ENCODE data around the gene TM7SF3. TPM values are rescaled to one million over a fixed set of nuclear protein-coding genes. Genes with fewer than 3 reads are reported as not detected.

The TM7SF3 gene
- polyA plus RNA-seq, 4 donors: 70.2 to 92.5 (median 88.4) TPM

DNA sequence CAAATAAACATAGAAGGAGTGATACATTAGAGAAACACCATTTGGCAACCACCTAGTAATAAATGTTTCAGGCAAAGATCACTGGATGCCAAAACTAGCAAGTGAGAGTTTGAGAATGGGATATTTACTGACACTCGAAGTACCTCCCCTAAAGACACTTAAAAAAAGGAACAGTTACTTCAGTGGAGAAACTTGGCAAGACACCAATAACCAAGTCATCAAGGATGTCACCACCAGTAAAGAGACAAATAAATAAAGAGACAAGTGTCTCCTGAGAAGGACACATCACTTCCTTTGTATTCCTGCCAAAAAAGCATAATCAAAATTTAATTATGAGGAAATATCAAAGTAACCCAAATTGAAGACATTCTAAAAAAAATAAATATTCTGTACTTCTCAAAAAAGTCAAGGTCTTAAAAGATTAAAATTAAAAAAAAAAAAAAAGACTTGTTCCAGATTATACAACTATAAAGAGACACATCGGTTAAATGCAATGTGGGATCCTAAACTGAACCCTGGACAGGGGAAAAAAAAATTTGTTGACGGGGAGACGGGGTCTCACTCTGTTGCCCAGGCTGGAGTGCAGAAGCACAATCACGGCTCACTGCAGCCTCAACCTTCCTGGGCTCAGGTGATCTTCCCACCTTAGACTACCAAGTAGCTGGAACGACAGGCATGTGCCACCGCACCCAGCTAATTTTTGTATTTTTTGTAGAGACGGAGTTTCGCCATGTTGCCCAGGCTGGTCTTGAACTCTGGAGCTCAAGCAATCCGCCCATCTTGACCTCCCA lies 26.4 kb downstream of the TM7SF3 start:
- no peak for DNase-seq (ENCODE audit: low read depth in 4 of 4, low spot score in 2 of 4)

GRCh38 chr12:26982866-26983265 lies 31.3 kb downstream of the TM7SF3 start:
- no peak for DNase-seq (ENCODE audit: low read depth in 4 of 4, low spot score in 2 of 4)

DNA sequence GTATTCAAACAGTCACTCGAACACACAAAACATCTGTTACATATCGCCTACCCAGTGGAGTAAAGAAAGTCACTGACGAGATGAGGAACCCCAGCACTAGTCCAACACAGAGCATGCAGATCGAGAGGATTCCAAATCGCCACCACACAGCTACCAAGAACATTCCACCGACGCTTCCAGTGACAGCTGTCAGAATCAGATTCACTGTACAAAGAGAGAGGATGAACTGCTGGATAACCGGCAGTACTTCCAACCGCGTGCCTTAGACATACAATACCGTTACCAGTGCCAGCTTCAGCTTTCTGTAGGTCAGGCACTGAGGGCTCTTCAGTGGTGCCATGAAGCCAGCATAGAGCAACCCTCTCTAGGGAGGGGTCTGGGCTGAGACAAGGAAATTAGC lies 34.5 kb downstream of the TM7SF3 start:
- DNase-seq (ENCODE audit: low read depth in 4 of 4, low spot score in 2 of 4): no peak

DNA sequence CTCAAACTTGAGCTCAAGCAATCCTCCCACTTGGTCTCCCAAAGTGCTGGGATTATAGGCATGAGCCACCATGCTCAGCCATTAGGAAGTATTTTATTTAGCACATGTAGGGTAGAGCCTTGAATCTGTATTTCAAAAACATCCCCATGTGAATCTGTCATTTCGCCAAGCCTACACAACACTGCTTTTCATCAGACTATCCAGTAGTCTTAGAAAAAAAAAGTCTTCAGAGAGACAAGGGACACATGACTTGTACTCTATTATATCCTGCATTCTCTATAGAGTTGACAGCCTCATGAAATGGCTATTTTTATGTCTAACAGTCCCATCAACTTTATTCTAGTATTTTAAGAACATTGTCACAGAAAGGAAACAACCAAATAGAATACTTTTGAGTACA lies 35.4 kb downstream of the TM7SF3 start:
- DNase-seq (ENCODE audit: low read depth in 4 of 4, low spot score in 2 of 4): no peak

DNA sequence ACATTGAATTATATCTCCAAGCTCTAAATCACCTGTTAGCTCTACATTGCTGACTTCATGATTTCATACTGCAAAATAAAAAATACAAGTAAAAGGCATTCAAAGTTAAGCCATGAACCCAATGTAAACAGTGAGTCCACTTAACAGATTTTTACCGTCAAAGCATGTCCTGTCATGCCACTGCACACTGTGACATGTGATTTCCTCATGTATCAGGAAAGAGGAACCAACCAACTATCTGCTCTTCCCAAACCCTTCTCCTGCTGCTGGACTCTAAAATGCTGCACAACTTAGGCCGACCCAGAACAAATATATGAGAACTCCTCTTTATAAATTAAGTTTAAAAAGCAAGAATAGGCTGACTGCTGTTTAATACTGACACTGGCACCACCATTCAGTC lies 37.5 kb downstream of the TM7SF3 start:
- DNase-seq (ENCODE audit: low read depth in 4 of 4, low spot score in 2 of 4): no peak

DNA sequence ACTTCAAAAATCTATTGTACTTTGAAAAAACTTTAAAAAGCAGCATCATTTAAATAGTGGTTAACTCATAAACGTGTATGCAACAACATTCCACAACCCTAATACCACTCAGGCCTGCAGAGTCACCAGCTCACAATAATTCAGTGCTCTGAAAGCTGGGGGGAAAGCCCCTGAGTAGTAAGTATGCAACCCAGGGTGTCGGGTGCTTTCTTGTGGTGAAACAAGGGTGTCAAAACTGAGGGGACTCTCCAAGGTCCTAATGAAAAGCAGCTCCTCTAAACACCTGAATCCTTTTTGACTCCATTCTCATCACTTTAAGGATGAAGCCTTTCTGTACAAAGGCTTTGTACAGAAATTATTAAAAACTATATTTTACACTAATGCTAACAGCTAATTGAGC lies 42.2 kb downstream of the TM7SF3 start:
- no peak for DNase-seq (ENCODE audit: low read depth in 4 of 4, low spot score in 2 of 4)

DNA sequence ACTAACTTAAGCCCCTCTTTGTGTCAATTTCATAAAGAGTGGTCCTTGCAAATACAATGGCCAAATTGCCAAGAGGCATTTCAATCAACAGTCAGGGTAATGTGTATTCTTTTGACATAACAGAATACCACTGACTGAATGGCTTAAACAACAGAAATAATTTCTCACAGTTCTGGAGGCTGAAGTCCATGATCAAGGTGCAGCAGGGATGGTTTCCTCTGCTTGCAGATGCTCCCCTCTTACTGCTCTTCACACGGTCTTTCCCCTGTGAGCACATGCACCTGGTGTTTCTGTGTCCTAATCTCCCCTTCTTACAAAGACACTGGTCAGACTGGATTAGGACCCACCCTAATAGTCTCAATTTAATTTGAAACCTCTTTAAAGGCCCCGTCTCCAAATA lies 44.0 kb downstream of the TM7SF3 start:
- no peak for DNase-seq (ENCODE audit: low read depth in 4 of 4, low spot score in 2 of 4)

GRCh38 chr12:26966842-26967241 lies 47.3 kb downstream of the TM7SF3 start:
- DNase-seq (ENCODE audit: low read depth in 4 of 4, low spot score in 2 of 4): no peak

GRCh38 chr12:26963413-26963812 lies 50.8 kb downstream of the TM7SF3 start:
- DNase-seq (ENCODE audit: low read depth in 4 of 4, low spot score in 2 of 4): no peak

DNA sequence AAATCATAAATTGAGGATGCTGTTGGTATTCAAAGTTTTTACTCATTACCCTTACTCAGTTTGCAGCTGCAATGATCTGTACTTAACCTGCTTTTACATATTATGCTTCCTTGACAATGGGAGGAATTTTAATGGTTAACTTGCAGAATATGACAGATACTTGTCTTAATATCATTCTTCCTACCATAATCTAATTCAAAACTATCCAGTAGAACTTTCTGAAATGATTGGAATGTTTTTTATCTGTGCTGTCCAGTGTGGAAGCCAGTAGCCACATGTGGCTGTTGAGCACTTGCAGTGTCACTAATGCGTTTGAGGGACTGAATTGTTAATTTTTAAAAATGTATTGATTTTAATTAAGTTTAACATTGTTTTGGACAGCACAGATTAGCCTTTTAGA lies 52.4 kb downstream of the TM7SF3 start:
- no peak for DNase-seq (ENCODE audit: low read depth in 4 of 4, low spot score in 2 of 4)

DNA sequence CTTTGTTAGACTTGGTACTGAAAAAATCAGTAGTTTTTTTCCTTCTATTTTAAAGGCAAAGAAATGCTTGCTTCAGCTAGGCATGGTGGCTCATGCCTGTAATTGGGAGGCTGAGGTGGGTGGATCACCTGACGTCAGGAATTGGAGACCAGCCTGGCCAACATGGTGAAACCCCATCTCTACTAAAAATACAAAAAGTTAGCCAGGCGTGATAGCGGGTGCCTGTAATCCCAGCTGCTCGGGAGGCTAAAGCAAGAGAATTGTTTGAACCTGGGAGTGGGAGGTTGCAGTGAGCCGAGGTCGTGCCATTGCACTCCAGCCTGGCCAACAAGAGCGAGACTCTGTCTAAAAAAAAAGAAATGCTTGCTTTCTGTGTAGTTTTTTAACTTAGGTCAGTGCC lies 52.8 kb downstream of the TM7SF3 start:
- DNase-seq (ENCODE audit: low read depth in 4 of 4, low spot score in 2 of 4): peak in 1 of 4 donors; percentile 40

DNA sequence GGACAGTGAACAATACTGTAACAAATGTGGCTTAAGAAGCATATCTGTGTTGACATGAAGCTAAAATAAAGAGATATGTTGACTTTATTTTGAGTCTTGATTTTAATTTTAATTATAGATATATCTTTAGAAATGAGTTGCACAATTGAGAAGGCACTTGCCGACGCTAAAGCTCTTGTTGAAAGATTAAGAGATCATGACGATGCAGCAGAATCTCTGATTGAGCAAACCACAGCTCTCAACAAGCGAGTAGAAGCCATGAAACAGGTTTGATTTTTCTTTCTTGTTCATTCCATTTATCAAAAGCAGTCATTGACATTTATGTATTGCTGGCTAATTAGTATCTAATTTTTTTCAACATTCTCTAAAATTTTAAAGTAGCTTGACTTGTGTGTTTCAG lies 60.2 kb downstream of the TM7SF3 start:
- no peak for DNase-seq (ENCODE audit: low read depth in 4 of 4, low spot score in 2 of 4)

- DNase-seq (ENCODE audit: low read depth in 4 of 4, low spot score in 2 of 4): no peak
These were observed 60.7 kb downstream of the TM7SF3 start for GRCh38 chr12:26953447-26953846.

- no peak for DNase-seq (ENCODE audit: low read depth in 4 of 4, low spot score in 2 of 4)
These were observed 65.9 kb downstream of the TM7SF3 start for GRCh38 chr12:26948309-26948708.

- no peak for DNase-seq (ENCODE audit: low read depth in 4 of 4, low spot score in 2 of 4)
These were observed 73.0 kb downstream of the TM7SF3 start for GRCh38 chr12:26941215-26941594.

DNA sequence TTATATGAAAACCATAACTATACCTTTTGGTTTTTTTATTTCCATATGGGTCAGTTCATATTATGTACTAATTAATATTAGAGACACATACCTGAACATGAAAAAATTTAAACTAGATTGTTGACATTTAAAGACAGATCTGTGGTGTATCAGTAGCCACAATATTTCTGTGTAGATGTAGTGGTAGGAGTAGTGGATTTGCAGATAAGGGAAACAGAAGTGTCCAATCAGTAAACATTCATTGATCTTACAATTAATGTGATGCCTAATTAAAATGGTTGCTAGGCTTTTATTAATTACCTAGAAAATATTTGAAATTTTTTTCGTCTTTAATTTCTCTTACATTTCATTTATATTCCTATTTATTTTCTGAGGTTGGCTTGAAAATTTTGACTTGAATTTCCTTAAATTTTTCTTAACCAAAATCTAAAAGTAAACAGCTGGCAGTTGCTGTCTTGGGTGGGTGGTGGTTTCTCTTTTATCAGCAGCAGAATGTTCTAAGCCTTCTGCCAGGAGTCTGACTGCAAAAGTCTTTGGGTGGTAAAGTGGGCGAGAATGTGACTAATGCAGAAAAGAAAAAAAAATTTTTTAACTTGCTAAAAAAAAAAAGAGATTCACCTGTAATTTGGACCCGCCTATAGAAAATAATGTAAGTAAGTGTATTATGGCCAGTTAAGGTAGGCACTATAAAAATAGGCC lies 73.5 kb downstream of the TM7SF3 start:
- no peak for DNase-seq (ENCODE audit: low read depth in 4 of 4, low spot score in 2 of 4)

GRCh38 chr12:26939953-26940352 lies 74.2 kb downstream of the TM7SF3 start:
- no peak for DNase-seq (ENCODE audit: low read depth in 4 of 4, low spot score in 2 of 4)

GRCh38 chr12:26939192-26939832 lies 74.9 kb downstream of the TM7SF3 start:
- DNase-seq (ENCODE audit: low read depth in 4 of 4, low spot score in 2 of 4): no peak

- no peak for DNase-seq (ENCODE audit: low read depth in 4 of 4, low spot score in 2 of 4)
These were observed 75.5 kb downstream of the TM7SF3 start for GRCh38 chr12:26938701-26939062.

- peak; percentile 97 to 100 (median 98) for DNase-seq (ENCODE audit: low read depth in 4 of 4, low spot score in 2 of 4)
These were observed 76.1 kb downstream of the TM7SF3 start, which contains the start of the genes FGFR1OP2 and INTS13 for GRCh38 chr12:26937863-26938700. Gene FGFR1OP2, plus strand, starts transcription at chr12:26938470. Its CDS starts 15,689 bp downstream, at chr12:26954159. Gene INTS13, minus strand, starts transcription at chr12:26937981. Its CDS starts 1,178 bp downstream, at chr12:26936803.

DNA sequence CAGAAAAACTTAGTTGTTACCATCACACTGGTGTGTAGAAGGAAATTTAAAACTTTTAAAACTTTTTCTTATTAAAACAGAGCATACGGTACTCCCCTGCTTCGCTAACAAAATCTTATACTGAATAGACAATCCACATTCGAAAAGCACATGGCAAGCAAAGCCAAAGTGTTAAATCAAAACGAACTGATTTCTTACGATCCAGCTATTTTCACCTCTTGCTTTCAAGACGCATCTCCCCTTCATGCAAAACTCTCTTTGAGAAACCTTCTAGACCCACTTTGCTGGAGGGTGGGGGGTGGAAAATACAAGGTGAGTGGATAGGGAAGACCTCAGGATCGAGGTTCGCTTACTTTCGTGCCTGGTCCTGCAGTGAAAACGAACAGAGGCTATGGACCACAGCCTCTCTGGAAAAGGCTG lies 76.7 kb downstream of the TM7SF3 start:
- DNase-seq (ENCODE audit: low read depth in 4 of 4, low spot score in 2 of 4): no peak
